Adrenal gland (tissue), 12 donors: ENCODE data around the gene MID1. TPM values are rescaled to one million over a fixed set of nuclear protein-coding genes. Genes with fewer than 3 reads are reported as not detected.

ENCODE experiments used
- DNase-seq, 7 donors: peaks; one replicate each; pipeline ENCODE4 v3.0.0-alpha.2; 2019 to 2020
- H3K27ac ChIP-seq, 5 donors: fragments of 200-600 bp; sonication (generic) in 4 of 5; 1 replicate in 3 of 5; 2 replicates in 2 of 5; pipeline versions ENCODE4 v1.5.1 to v1.8.0; 2016 to 2020; ENCODE audit warnings: mild to moderate bottlenecking in 1 of 5
- H3K27me3 ChIP-seq: fragments of 200-600 bp; 2 replicates; pipeline ENCODE4 v1.8.0; 2021
- H3K36me3 ChIP-seq, 2 donors: fragments of 200-600 bp; replicated peaks in 1 of 2; 1 replicate in 1 of 2; 2 replicates in 1 of 2; pipeline versions ENCODE4 v1.5.1 to v1.8.0; 2018 to 2022
- H3K4me1 ChIP-seq, 2 donors: fragments of 200-600 bp; replicated peaks in 1 of 2; 1 replicate in 1 of 2; 2 replicates in 1 of 2; pipeline versions ENCODE4 v1.5.1 to v1.8.0; 2018 to 2021
- H3K4me3 ChIP-seq, 4 donors: fragments of 200-600 bp; sonication (generic) in 3 of 4; one replicate each; pipeline ENCODE4 v1.5.1; 2016 to 2018
- H3K9me3 ChIP-seq, 3 donors: fragments of 200-600 bp; sonication (generic) in 1 of 3; replicated peaks in 1 of 3; 1 replicate in 2 of 3; 2 replicates in 1 of 3; pipeline versions ENCODE4 v1.5.1 to v1.8.0; 2016 to 2021
- POLR2A ChIP-seq, 2 donors: fragments of 450-650 bp; IDR thresholded peaks; one replicate each; pipeline ENCODE4 v1.6.1; 2017; ENCODE audit warnings: antibody characterized with exemption in 2 of 2, mild to moderate bottlenecking in 2 of 2, moderate library complexity in 1 of 2
- WGBS, 4 donors: extraction: QIAGEN DNeasy Blood & Tissue Kit in 2 of 4; methylation state at CpG; one replicate each; pipeline versions ENCODE4 v1.1.5 to v1.1.7; 2013 to 2017; 5-methylcytosine and 5-hydroxymethylcytosine counted together
- intact Hi-C, 2 donors: fragments of 100-400 bp; cut with DNase I; formaldehyde crosslinking; loops; one replicate each; pipeline versions ENCODE4 v1.14.1 to v1.15.0; 2022 to 2023
- polyA plus RNA-seq, 3 donors: library from polyadenylated mRNA; stranded (reverse); fragments of 200-250 nt in 2 of 3; fragments of 350-450 nt in 1 of 3; fragmentation: Illumina TruSeq in 1 of 3; extraction: RNeasy Lipid Tissue Mini Kit (QIAGEN cat#74804) in 1 of 3; gene quantifications; one replicate each; pipeline ENCODE4 v1.2.3, GENCODE V29; 2013 to 2014
- total RNA-seq, 9 donors: library from RNA; depleted of rRNA in 4 of 9; stranded (reverse); fragments of >200 nt in 4 of 9; fragments of 120-200 nt in 1 of 9; fragmentation: NEBNext Ultra II Directional in 1 of 9; extraction: Animal tissue kit (Norgen Biotek cat#: 25700) in 1 of 9; gene quantifications; one replicate each; pipeline versions ENCODE4 v1.1.0 to v1.2.4, GENCODE V29; 2013 to 2023
- TF ChIP-seq, protein P1 (sequence below), 6 experiments: fragments of 450-650 bp in 4 of 6; fragments of 200-600 bp in 2 of 6; sonication (generic) in 1 of 6; IDR thresholded peaks; 1 replicate in 5 of 6; 2 replicates in 1 of 6; pipeline versions ENCODE4 v1.5.1 to v1.8.0; 2016 to 2021; ENCODE audit warnings: antibody characterized with exemption in 6 of 6, mild to moderate bottlenecking in 2 of 6, moderate library complexity in 1 of 6
- donor health status: healthy with polysubstance abuse.
- donor health status: Bipolar disorder and iron deficiency.
- donor health status: DM: yes; HTN: yes; CAD: no.
- donor health status: DM: no; HTN: no; CAD: no.
- donor health status: DM: no; HTN: no; CAD: no.
- donor health status: DM: yes; HTN: yes; CAD: no.

Gene MID1
- total and polyA plus RNA-seq, 12 donors, result 3.6 to 19.4 (median 7.7) TPM

- H3K4me1 ChIP-seq, result no peaks in the 10 kb centered on the region
- 81 to 95% (median 88%) methylated on average over 2 of the region's 2 CpGs for WGBS, 4 donors
- H3K27me3 ChIP-seq, result no peaks in the 10 kb centered on the region
- no peaks in the 10 kb centered on the region for H3K9me3 ChIP-seq
- H3K4me3 ChIP-seq, result no peak overlapping the region
- DNase-seq, result no peak
- intact Hi-C loops, result no loop called here
- TF ChIP-seq, protein P1, sequence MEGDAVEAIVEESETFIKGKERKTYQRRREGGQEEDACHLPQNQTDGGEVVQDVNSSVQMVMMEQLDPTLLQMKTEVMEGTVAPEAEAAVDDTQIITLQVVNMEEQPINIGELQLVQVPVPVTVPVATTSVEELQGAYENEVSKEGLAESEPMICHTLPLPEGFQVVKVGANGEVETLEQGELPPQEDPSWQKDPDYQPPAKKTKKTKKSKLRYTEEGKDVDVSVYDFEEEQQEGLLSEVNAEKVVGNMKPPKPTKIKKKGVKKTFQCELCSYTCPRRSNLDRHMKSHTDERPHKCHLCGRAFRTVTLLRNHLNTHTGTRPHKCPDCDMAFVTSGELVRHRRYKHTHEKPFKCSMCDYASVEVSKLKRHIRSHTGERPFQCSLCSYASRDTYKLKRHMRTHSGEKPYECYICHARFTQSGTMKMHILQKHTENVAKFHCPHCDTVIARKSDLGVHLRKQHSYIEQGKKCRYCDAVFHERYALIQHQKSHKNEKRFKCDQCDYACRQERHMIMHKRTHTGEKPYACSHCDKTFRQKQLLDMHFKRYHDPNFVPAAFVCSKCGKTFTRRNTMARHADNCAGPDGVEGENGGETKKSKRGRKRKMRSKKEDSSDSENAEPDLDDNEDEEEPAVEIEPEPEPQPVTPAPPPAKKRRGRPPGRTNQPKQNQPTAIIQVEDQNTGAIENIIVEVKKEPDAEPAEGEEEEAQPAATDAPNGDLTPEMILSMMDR (IDR thresholded peaks at IDR 0.05), result no peak
- TF ChIP-seq POLR2A (IDR thresholded peaks at IDR 0.05), result no peak
- H3K36me3 ChIP-seq, result no peaks in the 10 kb centered on the region
- no peak overlapping the region for H3K27ac ChIP-seq
Observed at GRCh38 chrX:10607233-10607632, 13.2 kb downstream of the MID1 start.

DNA sequence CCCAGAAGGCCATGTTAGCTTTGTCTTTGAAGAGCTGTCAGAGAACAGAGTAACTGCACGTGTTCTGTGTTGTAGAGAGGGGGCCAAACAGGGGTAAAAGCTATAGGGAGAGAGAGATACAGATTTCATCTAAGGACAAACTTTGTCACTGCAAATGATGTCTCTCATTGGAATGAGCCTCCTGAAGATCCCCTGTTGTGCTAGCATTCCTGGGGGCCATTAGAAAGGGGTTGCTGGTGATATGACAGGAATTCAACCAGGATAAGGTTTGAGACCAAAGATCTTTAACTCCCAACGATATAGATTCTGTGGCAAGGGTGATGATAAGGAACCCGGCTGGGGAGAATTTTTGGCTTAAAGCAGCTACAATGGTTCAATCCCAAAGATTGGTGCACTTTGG is 16.8 kb downstream of the MID1 start:
- intact Hi-C loops, result no loop called here
- H3K27ac ChIP-seq, result no peak overlapping the region
- 50 to 90% (median 73%) methylated on average over 3 of the region's 3 CpGs for WGBS, 4 donors

DNA sequence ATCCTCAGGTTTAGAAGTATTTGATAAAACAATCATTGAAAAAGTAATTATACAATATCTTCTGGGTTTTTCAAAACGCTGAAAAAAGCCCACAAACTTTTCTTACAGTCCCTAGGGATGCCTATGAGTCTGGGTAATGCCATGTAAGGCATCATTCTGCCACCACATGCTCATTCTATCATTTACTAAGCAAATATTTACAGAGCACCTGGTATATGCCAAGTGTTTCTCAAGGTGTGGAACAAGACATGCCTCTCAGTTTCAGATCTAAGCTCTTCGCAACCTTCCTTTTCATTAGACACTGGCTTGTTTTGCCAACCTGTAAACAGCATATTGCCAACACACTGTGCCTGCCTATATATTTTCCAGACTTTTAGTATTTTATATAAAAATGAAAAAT is 17.7 kb downstream of the MID1 start:
- no peaks in the 10 kb centered on the region for H3K4me1 ChIP-seq
- TF ChIP-seq, protein P1 (IDR thresholded peaks at IDR 0.05), result no peak
- TF ChIP-seq POLR2A (IDR thresholded peaks at IDR 0.05), result no peak
- 70 to 100% (median 81%) methylated on average over 2 of the region's 2 CpGs for WGBS, 4 donors
- no peak overlapping the region for H3K4me3 ChIP-seq
- H3K9me3 ChIP-seq, result no peaks in the 10 kb centered on the region
- H3K36me3 ChIP-seq, result no peaks in the 10 kb centered on the region
- H3K27me3 ChIP-seq, result no peaks in the 10 kb centered on the region
- H3K27ac ChIP-seq, result no peak overlapping the region
- DNase-seq, result no peak
- intact Hi-C loops, result no loop called here

More for the DNA sequence above, 16.8 kb downstream of the MID1 start:
- no peak for TF ChIP-seq POLR2A (IDR thresholded peaks at IDR 0.05)
- TF ChIP-seq, protein P1 (IDR thresholded peaks at IDR 0.05), result no peak
- no peak for DNase-seq
- H3K4me1 ChIP-seq, result no peaks in the 10 kb centered on the region
- H3K9me3 ChIP-seq, result no peaks in the 10 kb centered on the region
- no peak overlapping the region for H3K4me3 ChIP-seq
- no peaks in the 10 kb centered on the region for H3K27me3 ChIP-seq
- no peaks in the 10 kb centered on the region for H3K36me3 ChIP-seq

- H3K27ac ChIP-seq, result no peak overlapping the region
- no peak for TF ChIP-seq POLR2A (IDR thresholded peaks at IDR 0.05)
- TF ChIP-seq, protein P1 (IDR thresholded peaks at IDR 0.05), result no peak
- no peaks in the 10 kb centered on the region for H3K4me1 ChIP-seq
- no peaks in the 10 kb centered on the region for H3K9me3 ChIP-seq
- H3K27me3 ChIP-seq, result no peaks in the 10 kb centered on the region
- 50 to 88% (median 68%) methylated on average over 1 of the region's 1 CpG for WGBS, 4 donors
- intact Hi-C loops, result no loop called here
- H3K4me3 ChIP-seq, result no peak overlapping the region
- no peaks in the 10 kb centered on the region for H3K36me3 ChIP-seq
- DNase-seq, result no peak
Observed at GRCh38 chrX:10600479-10600878, 19.9 kb downstream of the MID1 start.
